HG02623 (cell line): Measurements from ENCODE around the gene ARHGAP32.

Source experiments
- ATAC-seq: cut with Tn5 transposase; IDR thresholded peaks from one replicate; pipeline ENCODE4 v1.9.1; 2021; ENCODE audit warnings: moderate library complexity; ENCODE audit not compliant: unreplicated experiment

ARHGAP32 gene

DNA sequence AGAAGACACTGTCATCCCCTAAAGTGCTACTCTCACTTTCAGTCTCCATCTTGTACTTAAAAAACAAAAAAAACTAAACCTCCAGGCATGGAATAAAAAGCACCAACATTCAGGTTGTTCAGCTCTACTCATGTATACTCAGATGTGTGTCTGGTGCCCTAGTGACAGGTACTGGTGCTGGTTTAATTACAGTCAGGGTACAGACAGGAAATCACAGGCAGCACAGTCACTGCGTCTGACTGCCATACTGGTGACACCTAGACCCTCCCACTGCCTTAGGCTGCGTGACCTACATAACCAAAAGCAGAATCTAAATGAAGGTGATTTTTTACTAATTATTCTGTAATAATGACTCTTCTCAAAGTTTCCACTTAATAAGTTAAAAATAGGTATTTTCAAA, at the start of gene ARHGAP32:
TSS of gene ARHGAP32 (minus strand) at position 176 of the 400 bp plus-strand sequence. CDS start at position 49, 127 bp downstream.
- no peak for ATAC-seq

DNA sequence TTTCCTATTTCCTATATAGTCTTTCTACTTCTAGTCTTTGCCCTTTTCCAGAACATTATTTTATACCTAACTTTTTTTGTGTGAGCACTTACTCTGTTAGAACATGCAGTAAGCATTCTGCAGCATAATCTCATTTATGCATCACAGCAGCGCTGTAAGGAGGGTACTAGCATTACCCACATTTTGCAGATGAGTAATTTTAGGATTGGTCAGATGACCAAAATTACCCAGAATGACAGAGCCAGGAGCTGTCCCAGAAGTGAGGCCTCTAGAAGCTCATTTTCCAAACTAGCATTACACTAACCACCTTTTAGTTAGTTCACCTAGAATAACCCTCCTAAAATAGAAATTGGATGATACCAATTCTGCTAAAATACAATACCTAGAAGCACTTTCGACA, 47.1 kb upstream of the ARHGAP32 start:
- ATAC-seq = no peak

DNA sequence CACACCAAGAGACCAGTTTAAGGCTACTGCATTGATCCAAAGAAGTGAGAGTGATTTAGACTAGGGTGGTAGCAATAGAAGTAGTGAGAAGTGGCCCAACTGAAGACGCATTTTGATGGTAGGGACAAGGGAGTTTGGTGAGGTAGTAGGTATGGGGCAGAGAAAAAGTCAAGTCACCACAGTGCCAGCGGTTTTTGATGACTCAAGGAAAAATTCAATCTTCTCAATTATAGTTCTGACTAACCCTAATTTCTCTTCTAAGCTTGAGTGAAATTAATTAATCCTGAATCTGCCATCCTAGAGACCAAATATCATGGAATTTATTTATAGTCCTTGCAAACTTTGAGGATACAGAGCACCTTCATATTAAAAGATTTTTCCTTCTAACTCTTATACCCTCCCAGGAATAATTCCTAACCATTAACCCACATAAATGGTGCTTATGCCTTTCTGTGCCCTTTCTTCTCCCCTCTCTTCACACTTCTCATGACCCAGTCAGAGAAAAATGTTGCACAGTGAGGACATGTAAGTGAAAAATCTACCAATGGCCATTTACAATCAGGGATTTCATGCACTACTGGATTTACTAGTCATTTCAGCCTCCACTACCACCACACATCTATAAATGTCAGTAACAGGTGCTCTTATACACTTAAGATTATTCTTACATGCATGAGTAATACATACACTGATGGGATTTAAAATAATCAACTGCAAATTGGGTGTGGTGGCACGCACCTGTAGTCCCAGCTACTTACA, 45.9 kb upstream of the ARHGAP32 start:
- ATAC-seq = no peak

DNA sequence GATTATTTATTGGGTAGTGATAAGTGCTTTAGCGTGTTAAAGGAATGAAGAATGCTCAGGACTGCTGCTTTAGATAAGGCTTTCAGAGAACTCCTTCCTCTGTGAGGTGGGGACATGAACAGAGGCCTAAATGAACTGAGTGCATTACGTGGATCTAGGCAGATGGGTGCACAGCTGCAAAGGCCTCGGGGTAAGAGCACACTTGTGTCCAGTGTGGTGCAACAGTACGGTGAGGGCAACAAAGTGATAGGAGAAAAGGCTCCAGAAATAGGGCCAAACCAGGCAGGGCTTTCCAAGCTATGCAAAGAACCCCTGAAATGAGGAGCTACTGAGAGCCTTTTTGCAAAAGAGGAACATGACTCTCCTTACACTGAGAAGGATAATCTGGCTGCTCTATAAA, 45.3 kb upstream of the ARHGAP32 start:
- ATAC-seq = no peak

DNA sequence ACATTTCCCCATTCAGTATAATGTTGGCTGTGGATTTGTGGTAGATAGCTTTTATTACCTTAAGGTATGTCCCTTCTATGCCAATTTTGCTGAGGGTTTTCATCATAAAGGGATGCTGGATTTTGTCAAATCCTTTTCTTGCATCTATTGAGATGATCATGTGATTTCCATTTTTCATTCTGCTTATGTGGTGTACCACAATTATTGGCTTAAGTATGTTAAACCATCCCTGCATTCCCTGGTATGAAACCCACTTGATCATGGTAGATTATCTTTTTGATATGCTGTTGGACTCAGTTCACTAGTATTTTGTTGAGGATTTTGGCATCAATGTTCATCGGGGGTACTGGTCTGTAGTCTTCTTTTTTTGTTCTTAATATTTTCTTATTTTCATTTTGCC, 44.7 kb upstream of the ARHGAP32 start:
- ATAC-seq = no peak

DNA sequence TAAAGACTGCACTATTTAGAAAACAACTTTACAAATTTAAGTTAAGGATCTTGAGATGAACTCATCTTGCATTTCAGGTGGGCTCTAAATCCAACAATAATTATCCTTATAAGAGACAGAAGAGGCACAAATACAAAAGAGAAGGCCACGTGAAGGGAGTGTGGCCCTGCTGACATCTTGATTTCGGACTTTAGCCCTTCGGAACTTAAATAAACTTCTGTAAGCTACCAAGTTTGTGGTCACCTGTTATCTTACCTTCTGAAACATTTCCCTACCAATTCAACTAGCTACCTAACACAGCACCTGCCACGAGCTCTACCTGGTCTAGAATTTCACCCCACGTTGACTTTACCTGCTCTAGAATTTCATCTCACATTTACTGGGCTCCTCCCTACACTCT, 42.9 kb upstream of the ARHGAP32 start:
- no peak for ATAC-seq

DNA sequence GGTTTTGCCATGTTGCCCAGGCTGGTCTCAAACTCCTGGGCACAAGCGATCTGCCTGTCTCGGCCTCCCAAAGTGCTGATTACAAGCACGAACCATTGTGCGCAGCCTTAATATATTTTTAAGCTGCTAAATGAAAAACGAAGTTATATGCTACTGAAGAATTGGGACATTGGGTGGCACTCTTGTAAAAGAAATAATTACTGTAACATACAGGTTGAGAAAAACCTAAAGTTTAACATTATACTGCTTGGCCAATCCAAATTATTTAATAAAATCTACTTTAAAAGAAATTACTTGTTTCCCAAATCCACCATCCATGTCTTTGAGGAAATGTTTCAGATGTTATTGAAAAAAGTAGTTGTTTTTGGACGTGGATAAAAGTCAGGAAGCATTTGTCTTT, 37.9 kb upstream of the ARHGAP32 start:
- no peak for ATAC-seq

DNA sequence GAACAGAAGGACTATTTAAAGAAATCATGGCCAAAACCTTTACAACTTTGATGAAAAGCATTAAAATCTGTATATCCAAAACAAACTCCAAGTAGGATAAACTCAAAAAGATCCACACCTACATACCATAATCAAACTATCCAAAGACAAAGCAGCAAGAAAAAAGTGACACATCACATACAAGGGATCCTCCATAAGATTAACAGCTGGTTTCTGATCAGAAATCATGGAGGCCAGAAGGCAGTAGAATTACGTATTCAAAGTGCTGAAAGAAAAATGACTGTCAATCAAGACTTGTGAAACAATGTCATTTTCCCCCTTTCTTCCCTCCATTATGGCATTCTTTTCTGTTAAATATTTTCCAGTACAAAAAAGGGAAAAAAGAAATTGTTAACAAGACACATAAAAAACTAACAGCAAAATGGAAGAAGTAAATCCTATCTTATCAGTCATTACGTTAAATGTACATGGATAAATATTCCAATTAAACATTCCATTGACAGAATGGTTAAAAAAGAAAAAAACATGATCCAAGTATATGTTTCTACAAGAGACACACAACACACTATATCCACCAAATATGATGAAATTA, 34.2 kb upstream of the ARHGAP32 start:
- ATAC-seq = no peak

DNA sequence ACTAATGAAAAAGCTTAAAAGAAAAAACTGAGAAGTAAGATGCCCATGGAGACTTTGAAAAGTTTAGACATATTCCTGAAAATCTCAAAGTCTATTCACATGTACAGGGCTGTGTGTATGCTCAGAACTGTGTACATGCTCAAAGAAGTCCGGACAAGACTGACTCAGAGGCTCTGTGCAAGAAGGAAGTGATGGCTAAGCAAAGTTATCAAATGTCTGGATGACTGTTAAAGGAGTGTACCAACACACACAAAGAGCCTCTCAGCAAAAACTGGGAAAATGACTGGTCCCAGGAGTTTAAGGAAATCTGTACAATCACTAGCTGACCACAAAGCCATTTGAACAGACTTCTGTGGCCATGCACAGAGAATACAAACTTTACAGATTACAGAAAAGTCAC, 33.1 kb upstream of the ARHGAP32 start:
- no peak for ATAC-seq

DNA sequence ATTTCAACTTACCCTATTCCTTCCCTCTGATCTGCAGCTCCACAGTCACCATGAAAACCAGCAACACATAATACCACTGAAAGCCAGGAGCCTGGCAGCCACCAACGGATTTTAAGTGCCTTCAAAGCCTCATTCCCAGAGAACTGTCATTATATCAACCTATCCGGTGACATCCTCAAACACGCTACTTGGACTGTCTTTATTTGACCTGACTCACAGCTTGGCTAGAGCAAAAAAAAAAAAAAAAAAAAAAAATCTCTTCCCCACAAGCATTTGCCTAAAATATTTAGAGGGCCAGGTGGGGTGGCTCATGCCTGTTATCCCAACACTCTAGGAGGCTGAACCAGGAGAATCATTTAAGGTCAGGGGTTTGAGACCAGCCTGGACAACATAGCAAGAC, 32.4 kb upstream of the ARHGAP32 start:
- no peak for ATAC-seq

DNA sequence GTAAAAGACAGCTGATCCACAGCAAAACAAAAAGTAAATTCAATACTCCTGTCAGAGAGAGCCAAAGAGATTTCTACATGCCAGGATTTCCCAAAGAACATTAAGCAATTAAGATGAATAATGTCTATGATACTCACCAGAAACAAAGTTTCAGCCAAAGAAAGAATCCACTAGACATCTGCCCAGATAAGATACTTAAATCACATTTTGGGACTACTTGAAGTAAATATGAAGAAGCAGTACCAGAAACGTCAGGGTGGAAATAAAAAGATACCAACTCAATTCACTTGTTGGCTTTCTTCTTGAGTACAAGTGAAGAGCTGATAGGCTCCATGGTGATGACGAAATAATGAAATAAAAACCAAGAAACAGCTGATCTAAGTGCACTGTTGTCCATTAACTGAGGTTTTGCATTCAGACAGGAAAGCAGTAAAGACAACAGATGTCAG, 31.6 kb upstream of the ARHGAP32 start:
- ATAC-seq = no peak

DNA sequence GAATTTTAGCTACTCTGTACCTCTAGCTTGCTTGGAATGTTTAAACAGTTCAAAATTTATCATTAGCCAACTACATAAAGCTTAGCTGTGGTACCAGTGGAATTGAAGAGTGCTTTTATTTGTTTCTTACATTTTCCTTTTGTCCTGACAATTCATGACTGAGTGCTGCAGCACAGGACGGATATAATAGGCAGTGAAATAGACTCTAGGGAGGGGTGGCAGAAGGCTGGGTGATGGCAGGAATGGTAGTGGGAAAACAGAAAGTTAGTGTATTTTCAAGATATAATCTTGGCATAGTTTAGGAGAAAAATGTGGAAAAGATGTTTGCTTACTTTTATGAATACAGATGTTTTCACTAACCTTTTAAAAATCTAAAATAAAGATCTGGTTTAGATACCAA, 31.1 kb upstream of the ARHGAP32 start:
- ATAC-seq = no peak

DNA sequence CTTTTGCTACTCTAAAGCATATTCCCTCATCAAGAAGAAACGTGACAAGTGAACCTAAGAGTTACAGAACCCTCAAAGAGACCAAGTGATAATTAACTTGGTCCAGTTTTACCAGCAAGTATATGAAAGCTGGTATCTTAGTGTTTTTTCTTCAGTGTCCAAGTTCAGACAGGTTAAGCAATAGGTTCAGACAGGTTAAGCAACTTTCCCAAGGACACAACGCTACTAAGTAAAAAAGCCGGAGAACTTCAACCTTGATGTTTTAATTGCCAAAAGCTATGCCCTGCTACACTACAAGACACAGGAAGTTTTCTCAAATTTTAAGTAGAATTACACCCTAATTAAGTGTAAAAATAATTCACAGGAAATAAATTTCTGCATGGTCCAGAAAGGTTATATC, 30.0 kb upstream of the ARHGAP32 start:
- ATAC-seq = no peak

DNA sequence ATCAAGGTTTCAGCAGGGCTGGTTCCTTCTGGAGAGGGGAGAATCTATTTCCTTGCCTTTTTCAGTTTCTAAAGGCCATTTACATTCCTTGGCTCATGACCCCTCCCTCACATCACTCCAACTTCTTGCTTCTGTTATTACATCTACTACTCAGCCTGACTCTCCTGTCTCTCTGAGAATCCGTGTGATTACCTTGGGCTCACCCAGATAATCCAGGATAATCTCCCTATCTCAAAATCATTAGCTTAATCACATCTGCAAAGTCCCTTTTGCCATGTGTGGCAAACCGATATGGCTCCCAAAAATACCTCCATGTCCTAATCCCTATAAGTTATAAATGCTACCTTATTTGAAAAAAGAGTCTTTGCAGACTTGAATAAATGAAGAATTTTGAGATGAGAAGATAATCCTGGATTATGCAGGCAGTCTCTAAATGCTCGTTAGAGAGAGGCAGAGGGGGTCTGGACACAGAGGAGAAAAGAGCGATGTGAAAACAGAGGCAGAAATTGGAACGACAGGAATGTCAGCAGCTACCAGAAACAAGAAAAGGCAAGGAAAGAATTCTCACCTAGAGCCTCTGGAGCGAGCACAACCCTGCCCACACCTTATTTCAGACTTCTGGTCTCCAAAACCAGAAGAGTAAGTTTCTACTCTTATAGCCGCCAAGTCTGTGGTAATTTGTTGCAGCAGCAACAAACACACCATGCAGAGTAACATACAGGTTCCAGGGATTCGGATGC, 23.6 kb upstream of the ARHGAP32 start:
- ATAC-seq = no peak

DNA sequence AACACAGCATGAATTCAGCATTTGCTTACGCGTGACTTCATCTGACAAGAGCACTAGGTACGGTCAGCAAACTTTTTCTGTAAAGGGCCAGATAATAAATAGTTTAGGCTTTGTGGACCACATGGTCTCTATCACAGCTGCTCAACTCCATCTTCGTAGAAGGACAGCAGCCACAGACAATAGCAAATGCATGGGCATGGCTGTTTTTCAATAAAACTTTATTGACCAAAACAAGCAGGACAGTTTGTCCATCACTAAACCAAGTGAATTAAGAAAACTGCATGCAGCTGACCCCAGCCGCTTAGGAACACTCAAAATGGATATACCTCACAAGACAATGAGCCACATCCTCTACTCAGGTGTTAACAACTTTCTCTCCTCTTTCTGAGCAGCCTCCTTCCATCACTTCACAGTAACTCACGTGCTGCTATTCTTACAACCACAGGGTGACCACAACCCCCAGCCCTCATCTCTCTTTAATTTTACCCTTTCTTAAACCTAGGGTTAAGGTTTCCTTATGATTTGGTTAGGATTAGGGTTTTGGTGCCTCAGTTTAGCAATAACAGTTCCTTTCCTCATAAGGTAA, 22.7 kb upstream of the ARHGAP32 start:
- no peak for ATAC-seq

DNA sequence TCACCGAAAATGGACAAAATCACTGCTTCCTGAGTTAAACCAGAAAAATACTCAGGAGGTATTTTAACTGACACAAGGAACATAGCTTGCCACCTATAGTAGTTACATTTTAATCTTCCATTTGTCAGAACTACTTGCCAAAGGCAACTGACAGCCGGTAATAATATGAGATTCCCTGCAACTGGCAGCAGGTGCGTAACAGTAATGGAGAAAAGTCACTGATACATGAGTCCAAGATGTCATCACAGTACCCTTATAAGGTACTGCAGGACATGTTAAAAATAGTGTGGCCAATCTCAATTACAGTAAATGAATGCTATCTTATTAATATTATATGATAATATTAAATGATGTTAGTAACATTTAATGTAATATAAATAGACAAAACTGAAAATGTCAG, 21.1 kb upstream of the ARHGAP32 start:
- ATAC-seq = no peak

DNA sequence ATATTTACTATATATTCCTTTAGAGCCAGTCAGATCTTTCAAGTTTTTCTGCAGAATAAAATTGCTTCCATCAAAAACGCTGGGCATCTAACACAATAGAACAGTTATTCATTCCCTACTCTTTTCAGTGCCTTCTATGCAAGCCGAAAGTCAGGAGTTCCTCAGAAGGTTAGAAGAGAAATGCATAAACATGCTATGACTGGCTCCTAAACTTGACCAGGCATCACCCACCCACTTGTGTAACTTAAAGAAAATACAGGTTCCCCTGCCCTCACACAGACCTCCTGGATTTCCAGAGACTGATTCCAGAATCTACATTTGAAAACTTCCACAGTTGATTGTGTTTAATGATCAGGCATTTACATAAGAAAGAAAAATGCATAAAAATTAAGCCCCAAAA, 19.3 kb upstream of the ARHGAP32 start:
- ATAC-seq = no peak

DNA sequence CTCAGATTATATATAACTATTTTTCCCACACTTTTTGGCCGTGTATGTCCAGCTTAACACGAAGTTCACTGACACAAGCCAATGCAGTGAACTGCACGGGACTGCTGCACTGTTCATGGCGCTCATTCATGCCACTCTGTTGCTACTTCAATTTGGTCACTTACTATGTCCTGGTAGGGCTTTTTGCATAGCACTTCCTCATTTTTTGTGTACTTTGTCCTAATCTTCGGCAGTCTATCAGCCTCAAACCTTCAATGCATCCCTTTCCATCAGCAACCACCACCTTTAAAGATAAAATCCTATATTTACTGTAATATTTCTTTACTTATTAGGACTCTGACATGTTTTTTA, 18.7 kb upstream of the ARHGAP32 start:
- ATAC-seq = no peak

DNA sequence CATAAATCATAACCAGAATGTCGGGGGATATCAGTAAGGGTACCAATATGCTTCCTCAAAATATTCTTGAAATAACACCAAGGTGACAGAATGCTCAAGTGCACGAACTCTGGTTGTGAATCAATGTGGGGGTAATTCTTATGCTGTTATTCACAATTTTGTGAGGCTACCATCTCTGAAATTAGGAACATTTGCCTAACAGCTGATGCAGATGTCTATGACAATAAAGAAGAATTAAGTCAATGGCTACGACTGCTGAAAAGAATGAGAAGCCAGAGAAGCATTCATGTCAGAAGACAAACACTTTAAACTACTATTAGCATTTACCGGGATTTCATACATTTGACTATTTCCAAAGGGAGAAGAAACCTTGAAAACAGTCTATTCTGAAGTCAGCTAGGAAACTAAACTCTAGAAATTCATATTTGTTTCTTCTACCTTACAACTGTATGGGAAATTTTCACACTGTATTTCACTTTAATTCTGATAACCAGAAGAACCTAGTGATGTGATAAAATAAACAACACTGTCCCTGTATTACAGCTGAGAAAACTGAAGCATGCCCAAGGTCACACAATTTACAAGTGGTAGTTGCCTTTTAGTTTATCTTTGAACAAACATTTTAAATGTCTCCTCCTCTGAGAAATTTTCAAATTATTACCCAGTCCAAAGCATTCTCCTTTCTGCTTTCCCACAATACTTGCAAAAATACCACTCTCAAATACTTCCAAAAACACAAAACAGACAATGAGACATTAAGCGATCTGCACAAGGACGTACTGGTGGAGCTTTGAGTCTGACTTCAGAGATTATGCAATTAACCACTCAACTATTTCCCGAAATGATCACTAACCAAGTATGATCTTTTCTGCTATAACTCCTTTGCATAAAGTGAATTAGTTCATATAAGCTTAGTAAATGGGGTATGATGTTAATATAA, 18.0 kb upstream of the ARHGAP32 start:
- no peak for ATAC-seq

DNA sequence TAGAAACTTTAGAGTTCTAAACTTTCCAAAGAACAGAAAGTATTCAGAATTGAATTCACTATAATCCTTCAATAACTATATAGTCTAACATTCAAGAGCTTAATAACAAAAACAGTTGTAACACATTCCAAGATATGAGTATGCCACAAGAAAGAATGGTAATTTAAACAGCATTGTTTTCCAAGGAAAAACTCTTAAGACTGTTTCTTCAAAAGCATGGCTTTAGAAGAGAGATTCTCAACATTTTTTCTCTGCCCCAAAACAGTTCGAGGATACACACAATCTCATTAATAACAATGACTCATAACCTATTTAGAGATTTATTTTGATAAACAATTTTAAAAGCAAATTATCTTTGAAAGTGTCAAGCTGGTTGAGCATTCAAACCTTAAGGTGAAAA, 16.7 kb upstream of the ARHGAP32 start:
- no peak for ATAC-seq
